ENCODE data around the gene ADGRL1.

DNA sequence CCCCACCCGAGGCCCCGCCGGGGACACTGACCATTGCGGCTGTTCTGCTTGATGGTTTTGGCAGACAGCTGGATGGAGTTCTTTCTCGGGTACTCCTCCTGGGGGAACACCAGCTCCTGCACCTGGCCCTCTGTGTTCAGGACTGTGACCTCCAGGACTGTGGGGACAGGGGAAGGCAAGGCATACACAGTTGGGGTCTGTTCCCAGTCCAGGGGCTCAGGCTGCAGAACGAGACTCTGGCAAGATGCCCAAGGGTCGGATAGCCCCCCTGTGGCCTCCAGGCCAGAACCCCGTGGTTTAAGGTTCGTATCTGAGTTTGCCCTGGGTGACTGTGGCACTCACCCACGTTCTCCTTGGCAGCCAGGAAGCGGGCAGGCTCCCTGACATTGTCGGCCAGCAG is 46.9 kb downstream of the ADGRL1 start:
- TF ChIP-seq RARB (CRISPR knock-in tag; IDR thresholded peaks at IDR 0.05) (no peak), ZNF70 (CRISPR knock-in tag; IDR thresholded peaks at IDR 0.05) (no peak), ISL1 (CRISPR knock-in tag; IDR thresholded peaks at IDR 0.05) (no peak)
